Activated naive CD8-positive, alpha-beta T cell treated with anti-CD3 and anti-CD28 coated beads, Interleukin-2, amount 10 ng/mL, durations not matched to agents 7 days and 5 days (primary cell): ENCODE results near the gene ULK1. TPM values are rescaled to one million over a fixed set of nuclear protein-coding genes. Genes with fewer than 3 reads are reported as not detected.

Experiments used
- ATAC-seq: fragments of 150-1000 bp; cut with Tn5 transposase; one replicate; pipeline ENCODE4 v1.10.0; 2021; ENCODE audit warnings: low read depth, moderate library complexity
- POLR2A ChIA-PET: fragments of 350-600 bp; sonication (Branson Sonifier 250); formaldehyde crosslinking; loops from one replicate; lab custom pipeline; 2021; ENCODE audit warnings: antibody characterized with exemption; lab: Charles Lee
- DNase-seq: peaks from one replicate; pipeline ENCODE4 v3.0.0; 2021
- H3K27ac Mint-ChIP-seq: one replicate; pipeline ENCODE4 v1.8.0; 2022; ENCODE audit warnings: mild to moderate bottlenecking, mixed read lengths
- H3K27me3 Mint-ChIP-seq: one replicate; pipeline ENCODE4 v1.8.0; 2022; ENCODE audit warnings: mild to moderate bottlenecking, moderate library complexity, mixed read lengths
- H3K36me3 Mint-ChIP-seq: one replicate; pipeline ENCODE4 v1.8.0; 2021; ENCODE audit warnings: mild to moderate bottlenecking, mixed read lengths
- H3K4me1 Mint-ChIP-seq: one replicate; pipeline ENCODE4 v1.8.0; 2021; ENCODE audit warnings: mixed read lengths
- H3K4me3 Mint-ChIP-seq: one replicate; pipeline ENCODE4 v1.8.0; 2022; ENCODE audit warnings: mild to moderate bottlenecking, moderate library complexity, mixed read lengths
- H3K9me3 Mint-ChIP-seq: one replicate; pipeline ENCODE4 v1.8.0; 2021; ENCODE audit warnings: mixed read lengths
- total RNA-seq, 2 experiments: library from RNA; stranded (reverse); gene quantifications; one replicate each; pipeline ENCODE4 v1.2.3, GENCODE V29; 2021

Gene ULK1
- total RNA-seq, 2 experiments from 2014 or later: 32.6 to 33.2 TPM

DNA sequence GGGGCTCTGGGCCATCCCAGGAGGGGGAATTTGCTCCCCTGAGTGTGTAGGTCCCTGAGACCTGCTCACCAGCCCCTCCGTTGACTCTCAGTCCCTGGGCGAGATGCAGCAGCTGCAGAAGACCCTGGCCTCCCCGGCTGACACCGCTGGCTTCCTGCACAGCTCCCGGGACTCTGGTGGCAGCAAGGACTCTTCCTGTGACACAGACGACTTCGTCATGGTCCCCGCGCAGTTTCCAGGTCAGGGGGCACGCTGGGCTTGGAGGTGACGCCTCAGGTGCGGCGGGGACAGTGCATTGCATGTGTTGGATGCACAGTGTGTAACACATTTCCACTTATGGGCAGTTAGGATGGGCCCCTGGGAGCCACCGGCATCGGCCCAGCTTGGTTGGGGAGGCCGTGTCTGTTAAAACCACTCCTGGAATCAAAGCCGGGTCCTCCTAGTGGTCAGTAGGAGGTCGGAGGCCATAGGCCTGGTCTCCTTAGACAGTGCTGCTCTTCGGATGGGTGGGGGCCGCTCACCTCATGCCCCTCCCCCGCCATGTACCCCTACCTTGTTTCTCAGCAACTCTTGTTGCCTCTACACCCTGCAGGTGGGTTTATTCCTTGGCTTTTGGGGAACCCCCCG, 17.5 kb downstream of the ULK1 start:
- DNase-seq (no peak), ATAC-seq (no peak)
- Mint-ChIP-seq H3K27ac (no peak overlapping the region), H3K4me1 (no peaks in the 10 kb centered on the region), H3K9me3 (no peaks in the 10 kb centered on the region), H3K27me3 (no peaks in the 10 kb centered on the region), H3K36me3 (no peaks in the 10 kb centered on the region), H3K4me3 (no peak overlapping the region)
- POLR2A ChIA-PET: no interaction called here

DNA sequence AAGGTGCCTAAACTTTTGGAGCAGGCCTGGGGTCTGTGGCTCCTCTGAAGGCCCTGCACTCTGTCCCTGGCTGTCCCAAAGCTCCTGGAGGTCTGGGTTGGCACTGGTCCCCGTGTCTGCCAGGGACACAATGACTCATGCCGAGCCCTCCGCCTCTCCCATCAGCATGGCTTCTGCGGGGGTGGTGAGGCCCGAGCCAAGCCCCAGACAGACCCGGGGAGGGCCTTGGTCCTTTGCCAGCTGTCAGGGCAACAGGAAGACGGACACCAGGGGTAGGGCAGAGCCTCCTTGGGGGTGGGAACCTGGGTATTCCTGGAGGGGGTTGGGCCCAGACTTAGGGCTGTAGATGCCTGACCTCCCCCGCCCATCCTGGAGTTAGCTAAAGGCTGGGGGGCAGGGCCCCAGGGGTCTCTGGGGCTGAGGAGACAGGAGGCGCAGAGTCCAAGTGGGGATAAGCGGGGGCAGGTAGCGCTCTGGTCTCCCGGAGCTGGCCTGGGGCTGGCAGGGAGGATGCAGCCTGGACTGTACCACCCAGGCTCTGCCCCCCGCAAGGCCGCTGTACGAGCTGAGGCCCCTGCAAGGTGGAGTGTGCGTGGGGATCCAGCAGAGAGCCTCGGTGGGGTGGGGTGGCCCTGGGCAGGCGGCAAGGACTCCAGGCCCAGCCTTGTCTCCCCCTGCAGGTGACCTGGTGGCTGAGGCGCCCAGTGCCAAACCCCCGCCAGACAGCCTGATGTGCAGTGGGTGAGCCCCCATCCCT, 18.3 kb downstream of the ULK1 start:
- ATAC-seq (no peak), DNase-seq (no peak)
- no peak overlapping the region for H3K4me3 Mint-ChIP-seq
- no peaks in the 10 kb centered on the region for H3K27me3 Mint-ChIP-seq
- H3K9me3 Mint-ChIP-seq: no peaks in the 10 kb centered on the region
- no peaks in the 10 kb centered on the region for H3K4me1 Mint-ChIP-seq
- no peaks in the 10 kb centered on the region for H3K36me3 Mint-ChIP-seq
- POLR2A ChIA-PET: no interaction called here
- H3K27ac Mint-ChIP-seq: no peak overlapping the region

DNA sequence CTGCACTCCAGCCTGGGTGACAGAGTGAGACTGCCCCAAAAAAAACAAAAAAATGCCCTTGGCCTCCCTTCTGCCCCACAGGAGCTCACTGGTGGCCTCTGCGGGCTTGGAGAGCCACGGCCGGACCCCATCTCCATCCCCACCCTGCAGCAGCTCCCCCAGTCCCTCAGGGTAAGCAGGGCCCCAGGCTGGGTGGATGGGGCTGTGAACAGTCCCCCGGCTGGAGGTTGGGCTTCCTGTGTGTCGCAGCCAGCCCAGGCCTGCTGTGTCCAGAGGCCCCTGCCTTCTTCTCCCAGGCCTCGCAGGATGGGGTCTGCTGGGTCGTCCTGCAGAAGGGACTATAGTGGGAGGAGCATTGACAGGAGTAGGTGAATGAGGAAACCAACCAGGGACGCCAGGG, 19.2 kb downstream of the ULK1 start:
- no peaks in the 10 kb centered on the region for H3K27me3 Mint-ChIP-seq
- no peak overlapping the region for H3K27ac Mint-ChIP-seq
- H3K9me3 Mint-ChIP-seq: no peaks in the 10 kb centered on the region
- ATAC-seq: no peak
- H3K4me1 Mint-ChIP-seq: no peaks in the 10 kb centered on the region
- H3K36me3 Mint-ChIP-seq: no peaks in the 10 kb centered on the region
- POLR2A ChIA-PET: interaction anchor here (0.7 kb wide), 1 partner anchor 67 kb away, joined by 3 read pairs; no protein-coding TSS in a partner anchor
- H3K4me3 Mint-ChIP-seq: no peak overlapping the region
- no peak for DNase-seq

DNA sequence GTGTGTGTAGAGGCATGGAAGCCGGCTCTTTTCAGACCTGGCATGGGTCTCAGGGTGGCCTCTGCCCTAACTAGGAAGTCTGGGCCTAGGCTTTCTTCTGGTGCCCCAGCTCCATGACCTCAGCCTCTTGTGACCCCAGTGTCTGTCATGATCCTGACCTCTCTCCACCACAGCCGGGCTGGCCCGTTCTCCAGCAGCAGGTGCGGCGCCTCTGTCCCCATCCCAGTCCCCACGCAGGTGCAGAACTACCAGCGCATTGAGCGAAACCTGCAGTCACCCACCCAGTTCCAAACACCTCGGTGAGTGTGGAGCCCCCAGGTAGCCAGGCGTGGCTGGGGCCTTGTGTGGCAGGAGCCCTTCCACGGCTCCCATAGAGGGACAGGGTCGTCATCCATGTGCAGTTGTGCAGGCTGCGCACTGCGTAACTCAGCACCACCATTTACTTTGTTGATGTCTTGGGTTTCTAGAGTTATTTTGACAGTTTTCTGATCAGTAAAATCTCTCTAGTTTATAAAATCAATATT, 19.8 kb downstream of the ULK1 start:
- Mint-ChIP-seq H3K4me1 (no peaks in the 10 kb centered on the region), H3K36me3 (no peaks in the 10 kb centered on the region), H3K27me3 (no peaks in the 10 kb centered on the region), H3K9me3 (no peaks in the 10 kb centered on the region), H3K27ac (no peak overlapping the region), H3K4me3 (no peak overlapping the region)
- DNase-seq: no peak
- POLR2A ChIA-PET: interaction anchor here (0.7 kb wide), 1 partner anchor 67 kb away, joined by 3 read pairs; no protein-coding TSS in a partner anchor
- no peak for ATAC-seq

DNA sequence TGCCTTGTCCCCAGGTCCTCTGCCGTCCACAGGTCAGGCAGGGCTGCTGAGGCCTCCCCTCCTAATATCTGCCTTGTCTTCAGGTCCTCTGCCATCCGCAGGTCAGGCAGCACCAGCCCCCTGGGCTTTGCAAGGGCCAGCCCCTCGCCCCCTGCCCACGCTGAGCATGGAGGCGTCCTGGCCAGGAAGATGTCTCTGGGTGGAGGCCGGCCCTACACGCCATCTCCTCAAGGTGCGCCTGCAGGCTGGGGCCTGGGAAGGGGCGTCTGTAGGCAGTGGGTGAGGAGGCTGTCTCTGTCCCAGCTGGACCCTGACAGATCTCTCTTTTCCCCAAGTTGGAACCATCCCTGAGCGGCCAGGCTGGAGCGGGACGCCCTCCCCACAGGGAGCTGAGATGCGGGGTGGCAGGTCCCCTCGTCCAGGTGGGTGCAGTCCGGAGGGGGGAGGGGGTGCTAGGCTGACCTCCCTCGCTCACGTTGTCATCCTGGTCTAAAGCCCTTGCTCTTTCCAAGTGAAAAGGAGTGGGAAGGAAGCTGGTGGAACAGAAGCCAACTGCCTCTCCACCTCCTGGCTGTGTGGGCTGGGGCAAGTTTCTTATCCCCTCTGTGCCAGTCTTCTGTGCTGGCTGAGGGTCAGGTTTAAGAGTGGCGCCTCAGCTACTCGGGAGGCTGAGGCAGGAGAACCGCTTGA, 20.7 kb downstream of the ULK1 start:
- POLR2A ChIA-PET: no interaction called here
- ATAC-seq: no peak
- Mint-ChIP-seq H3K9me3 (no peaks in the 10 kb centered on the region), H3K4me1 (no peaks in the 10 kb centered on the region), H3K4me3 (no peak overlapping the region), H3K27me3 (no peaks in the 10 kb centered on the region), H3K36me3 (no peaks in the 10 kb centered on the region), H3K27ac (no peak overlapping the region)
- no peak for DNase-seq

DNA sequence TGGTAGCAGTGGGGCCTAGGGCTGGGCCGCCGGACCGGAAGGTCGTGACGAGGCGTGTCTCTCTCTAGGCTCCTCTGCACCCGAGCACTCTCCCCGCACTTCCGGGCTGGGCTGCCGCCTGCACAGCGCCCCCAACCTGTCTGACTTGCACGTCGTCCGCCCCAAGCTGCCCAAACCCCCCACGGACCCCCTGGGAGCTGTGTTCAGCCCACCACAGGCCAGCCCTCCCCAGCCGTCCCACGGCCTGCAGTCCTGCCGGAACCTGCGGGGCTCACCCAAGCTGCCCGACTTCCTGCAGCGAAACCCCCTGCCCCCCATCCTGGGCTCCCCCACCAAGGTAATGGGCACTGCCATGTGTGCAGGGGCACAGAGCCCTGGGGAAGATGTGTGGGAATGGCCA, 21.4 kb downstream of the ULK1 start:
- DNase-seq (no peak), ATAC-seq (no peak)
- Mint-ChIP-seq H3K36me3 (no peaks in the 10 kb centered on the region), H3K4me3 (no peak overlapping the region), H3K27me3 (no peaks in the 10 kb centered on the region), H3K27ac (no peak overlapping the region), H3K9me3 (no peaks in the 10 kb centered on the region), H3K4me1 (no peaks in the 10 kb centered on the region)
- POLR2A ChIA-PET: no interaction called here

DNA sequence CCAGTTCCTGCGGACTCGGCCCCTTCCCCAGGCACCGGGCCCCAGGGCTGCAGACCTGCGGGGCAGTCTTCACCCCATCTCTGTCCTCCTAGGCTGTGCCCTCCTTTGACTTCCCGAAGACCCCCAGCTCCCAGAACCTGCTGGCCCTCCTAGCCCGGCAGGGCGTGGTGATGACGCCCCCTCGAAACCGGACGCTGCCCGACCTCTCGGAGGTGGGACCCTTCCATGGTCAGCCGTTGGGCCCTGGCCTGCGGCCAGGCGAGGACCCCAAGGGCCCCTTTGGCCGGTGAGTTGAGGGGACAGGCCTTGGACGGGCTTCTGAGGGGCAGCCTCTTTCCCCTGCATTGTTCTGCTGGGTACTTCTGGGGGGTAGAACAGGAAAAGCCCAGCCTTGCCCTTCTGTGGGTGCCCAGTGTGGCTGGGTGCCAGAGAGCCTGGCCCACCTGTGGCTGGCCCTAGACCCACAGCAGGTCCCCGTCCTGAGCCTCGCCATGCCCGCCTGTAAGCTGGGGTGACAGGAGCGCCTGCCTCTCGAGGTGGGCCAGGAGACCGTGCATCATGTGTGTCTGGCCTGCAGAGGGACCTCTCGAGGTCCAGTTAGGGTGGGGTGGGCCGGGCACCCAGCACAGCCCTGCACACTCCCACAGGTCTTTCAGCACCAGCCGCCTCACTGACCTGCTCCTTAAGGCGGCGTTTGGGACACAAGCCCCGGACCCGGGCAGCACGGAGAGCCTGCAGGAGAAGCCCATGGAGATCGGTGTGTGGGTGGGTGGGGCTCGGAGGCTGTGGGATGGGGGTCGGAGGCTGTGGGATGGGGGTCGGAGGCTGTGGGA, 22.1 kb downstream of the ULK1 start:
- Mint-ChIP-seq H3K36me3 (no peaks in the 10 kb centered on the region), H3K4me3 (no peak overlapping the region), H3K27ac (no peak overlapping the region), H3K9me3 (no peaks in the 10 kb centered on the region), H3K27me3 (no peaks in the 10 kb centered on the region), H3K4me1 (no peaks in the 10 kb centered on the region)
- POLR2A ChIA-PET: no interaction called here
- DNase-seq (no peak), ATAC-seq (no peak)

GRCh38 chr12:131917139-131917710, 22.8 kb downstream of the ULK1 start:
- no peaks in the 10 kb centered on the region for H3K9me3 Mint-ChIP-seq
- H3K27ac Mint-ChIP-seq: no peak overlapping the region
- no peak for ATAC-seq
- no peaks in the 10 kb centered on the region for H3K4me1 Mint-ChIP-seq
- H3K4me3 Mint-ChIP-seq: no peak overlapping the region
- no peaks in the 10 kb centered on the region for H3K36me3 Mint-ChIP-seq
- DNase-seq: no peak
- H3K27me3 Mint-ChIP-seq: no peaks in the 10 kb centered on the region
- POLR2A ChIA-PET: no interaction called here

DNA sequence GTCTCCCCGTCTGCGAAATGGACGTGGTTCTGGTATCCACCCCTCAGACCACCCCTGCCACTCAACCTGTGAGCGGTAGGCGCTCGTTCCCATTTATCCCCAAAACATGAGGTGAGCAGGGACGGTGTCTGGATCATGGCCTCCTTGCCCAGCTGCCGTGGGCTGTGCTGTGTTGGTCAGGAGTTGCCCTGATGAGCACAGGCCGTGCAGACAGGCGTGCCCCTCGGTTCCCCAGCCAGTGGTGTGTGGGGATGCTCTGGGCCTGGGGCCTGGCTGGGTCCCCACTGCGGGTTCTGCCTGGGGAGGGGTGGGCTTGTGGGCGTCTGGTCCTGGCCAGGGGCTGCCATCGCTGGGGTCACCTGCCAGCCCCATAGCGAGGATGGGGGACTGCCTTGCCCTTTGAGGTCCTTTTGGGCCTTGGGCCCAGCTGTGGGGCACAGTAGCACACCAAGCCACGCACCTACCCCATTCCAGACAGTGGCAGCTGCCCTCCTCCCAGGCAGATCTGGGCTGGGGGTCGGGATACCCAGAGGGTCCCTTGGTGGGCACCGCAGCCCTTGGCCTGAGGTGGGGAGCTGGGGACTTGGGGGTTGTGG, 23.4 kb downstream of the ULK1 start:
- ATAC-seq (no peak), DNase-seq (no peak)
- H3K27ac Mint-ChIP-seq: no peak overlapping the region
- H3K36me3 Mint-ChIP-seq: no peaks in the 10 kb centered on the region
- no peaks in the 10 kb centered on the region for H3K27me3 Mint-ChIP-seq
- no peaks in the 10 kb centered on the region for H3K4me1 Mint-ChIP-seq
- POLR2A ChIA-PET: no interaction called here
- no peaks in the 10 kb centered on the region for H3K9me3 Mint-ChIP-seq
- H3K4me3 Mint-ChIP-seq: no peak overlapping the region

GRCh38 chr12:131918311-131919050, 24.1 kb downstream of the ULK1 start:
- H3K36me3 Mint-ChIP-seq: no peaks in the 10 kb centered on the region
- no peak overlapping the region for H3K4me3 Mint-ChIP-seq
- no peaks in the 10 kb centered on the region for H3K9me3 Mint-ChIP-seq
- no peaks in the 10 kb centered on the region for H3K27me3 Mint-ChIP-seq
- no peak overlapping the region for H3K27ac Mint-ChIP-seq
- ATAC-seq: no peak
- DNase-seq: no peak
- POLR2A ChIA-PET: no interaction called here
- H3K4me1 Mint-ChIP-seq: no peaks in the 10 kb centered on the region

GRCh38 chr12:131919051-131919347, 24.6 kb downstream of the ULK1 start:
- Mint-ChIP-seq H3K4me1 (no peaks in the 10 kb centered on the region), H3K9me3 (no peaks in the 10 kb centered on the region), H3K4me3 (no peak overlapping the region), H3K27ac (no peak overlapping the region), H3K27me3 (no peaks in the 10 kb centered on the region), H3K36me3 (no peaks in the 10 kb centered on the region)
- ATAC-seq: no peak
- no peak for DNase-seq
- POLR2A ChIA-PET: no interaction called here
